Measurements from ENCODE around the gene FAM210B.
"Not testable (repeated sequence)": the region's sequence is repeated elsewhere in the genome, so short reads cannot be mapped to it uniquely, and the experiment has no call there.

DNA sequence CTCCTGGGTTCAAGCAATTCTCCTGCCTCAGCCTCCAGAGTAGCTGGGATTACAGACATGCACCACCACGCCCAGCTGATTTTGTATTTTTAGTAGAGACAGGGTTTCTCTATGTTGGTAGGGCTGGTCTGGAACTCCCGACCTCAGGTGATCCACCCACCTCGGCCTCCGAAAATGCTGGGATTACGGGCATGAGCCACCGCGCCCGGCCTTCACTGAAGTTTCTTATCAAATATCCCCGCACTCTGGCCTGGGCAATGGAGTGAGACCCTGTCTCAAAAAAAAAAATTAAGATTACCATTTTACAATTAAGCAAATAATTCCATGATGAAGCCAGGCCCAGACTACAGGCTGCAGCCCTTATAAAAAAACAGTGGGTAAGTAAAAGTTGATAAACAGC, 31.6 kb downstream of the FAM210B start:
- TF ChIP-seq, protein P1, sequence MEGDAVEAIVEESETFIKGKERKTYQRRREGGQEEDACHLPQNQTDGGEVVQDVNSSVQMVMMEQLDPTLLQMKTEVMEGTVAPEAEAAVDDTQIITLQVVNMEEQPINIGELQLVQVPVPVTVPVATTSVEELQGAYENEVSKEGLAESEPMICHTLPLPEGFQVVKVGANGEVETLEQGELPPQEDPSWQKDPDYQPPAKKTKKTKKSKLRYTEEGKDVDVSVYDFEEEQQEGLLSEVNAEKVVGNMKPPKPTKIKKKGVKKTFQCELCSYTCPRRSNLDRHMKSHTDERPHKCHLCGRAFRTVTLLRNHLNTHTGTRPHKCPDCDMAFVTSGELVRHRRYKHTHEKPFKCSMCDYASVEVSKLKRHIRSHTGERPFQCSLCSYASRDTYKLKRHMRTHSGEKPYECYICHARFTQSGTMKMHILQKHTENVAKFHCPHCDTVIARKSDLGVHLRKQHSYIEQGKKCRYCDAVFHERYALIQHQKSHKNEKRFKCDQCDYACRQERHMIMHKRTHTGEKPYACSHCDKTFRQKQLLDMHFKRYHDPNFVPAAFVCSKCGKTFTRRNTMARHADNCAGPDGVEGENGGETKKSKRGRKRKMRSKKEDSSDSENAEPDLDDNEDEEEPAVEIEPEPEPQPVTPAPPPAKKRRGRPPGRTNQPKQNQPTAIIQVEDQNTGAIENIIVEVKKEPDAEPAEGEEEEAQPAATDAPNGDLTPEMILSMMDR (CRISPR knock-in tag; IDR thresholded peaks at IDR 0.05), result not testable (repeated sequence)
- not testable (repeated sequence) for TF ChIP-seq SMAD1 (CRISPR knock-in tag; IDR thresholded peaks at IDR 0.05; ENCODE audit: borderline replicate concordance, low read depth); MAFF (IDR thresholded peaks at IDR 0.05; ENCODE audit: low read depth, low read length); GLI4 (CRISPR knock-in tag; IDR thresholded peaks at IDR 0.05; ENCODE audit: borderline replicate concordance); YEATS4 (CRISPR knock-in tag; IDR thresholded peaks at IDR 0.05; ENCODE audit: borderline replicate concordance); EP300 (IDR thresholded peaks at IDR 0.05; ENCODE audit: low read depth in 2 of 2, low read length in 2 of 2); EP300 (CRISPR knock-in tag; IDR thresholded peaks at IDR 0.05; ENCODE audit: borderline replicate concordance); SYNCRIP (IDR thresholded peaks at IDR 0.05; ENCODE audit: insufficient read depth, low read depth, low read length); ZFP36 (IDR thresholded peaks at IDR 0.05; ENCODE audit: borderline replicate concordance, low read depth, low read length, partially characterized antibody); POLR2A (IDR thresholded peaks at IDR 0.05; ENCODE audit: insufficient read depth in 1 of 2, low read depth in 2 of 2, low read length in 2 of 2); ZBTB3 (CRISPR knock-in tag; IDR thresholded peaks at IDR 0.05; ENCODE audit: borderline replicate concordance, low read depth)
- TF ChIP-seq, protein P2, sequence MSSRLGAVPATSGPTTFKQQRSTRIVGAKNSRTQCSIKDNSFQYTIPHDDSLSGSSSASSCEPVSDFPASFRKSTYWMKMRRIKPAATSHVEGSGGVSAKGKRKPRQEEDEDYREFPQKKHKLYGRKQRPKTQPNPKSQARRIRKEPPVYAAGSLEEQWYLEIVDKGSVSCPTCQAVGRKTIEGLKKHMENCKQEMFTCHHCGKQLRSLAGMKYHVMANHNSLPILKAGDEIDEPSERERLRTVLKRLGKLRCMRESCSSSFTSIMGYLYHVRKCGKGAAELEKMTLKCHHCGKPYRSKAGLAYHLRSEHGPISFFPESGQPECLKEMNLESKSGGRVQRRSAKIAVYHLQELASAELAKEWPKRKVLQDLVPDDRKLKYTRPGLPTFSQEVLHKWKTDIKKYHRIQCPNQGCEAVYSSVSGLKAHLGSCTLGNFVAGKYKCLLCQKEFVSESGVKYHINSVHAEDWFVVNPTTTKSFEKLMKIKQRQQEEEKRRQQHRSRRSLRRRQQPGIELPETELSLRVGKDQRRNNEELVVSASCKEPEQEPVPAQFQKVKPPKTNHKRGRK (CRISPR knock-in tag; IDR thresholded peaks at IDR 0.05), result not testable (repeated sequence)
- TF ChIP-seq, protein P3, sequence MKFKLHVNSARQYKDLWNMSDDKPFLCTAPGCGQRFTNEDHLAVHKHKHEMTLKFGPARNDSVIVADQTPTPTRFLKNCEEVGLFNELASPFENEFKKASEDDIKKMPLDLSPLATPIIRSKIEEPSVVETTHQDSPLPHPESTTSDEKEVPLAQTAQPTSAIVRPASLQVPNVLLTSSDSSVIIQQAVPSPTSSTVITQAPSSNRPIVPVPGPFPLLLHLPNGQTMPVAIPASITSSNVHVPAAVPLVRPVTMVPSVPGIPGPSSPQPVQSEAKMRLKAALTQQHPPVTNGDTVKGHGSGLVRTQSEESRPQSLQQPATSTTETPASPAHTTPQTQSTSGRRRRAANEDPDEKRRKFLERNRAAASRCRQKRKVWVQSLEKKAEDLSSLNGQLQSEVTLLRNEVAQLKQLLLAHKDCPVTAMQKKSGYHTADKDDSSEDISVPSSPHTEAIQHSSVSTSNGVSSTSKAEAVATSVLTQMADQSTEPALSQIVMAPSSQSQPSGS (CRISPR knock-in tag; IDR thresholded peaks at IDR 0.05), result not testable (repeated sequence)
- TF ChIP-seq, protein P4, sequence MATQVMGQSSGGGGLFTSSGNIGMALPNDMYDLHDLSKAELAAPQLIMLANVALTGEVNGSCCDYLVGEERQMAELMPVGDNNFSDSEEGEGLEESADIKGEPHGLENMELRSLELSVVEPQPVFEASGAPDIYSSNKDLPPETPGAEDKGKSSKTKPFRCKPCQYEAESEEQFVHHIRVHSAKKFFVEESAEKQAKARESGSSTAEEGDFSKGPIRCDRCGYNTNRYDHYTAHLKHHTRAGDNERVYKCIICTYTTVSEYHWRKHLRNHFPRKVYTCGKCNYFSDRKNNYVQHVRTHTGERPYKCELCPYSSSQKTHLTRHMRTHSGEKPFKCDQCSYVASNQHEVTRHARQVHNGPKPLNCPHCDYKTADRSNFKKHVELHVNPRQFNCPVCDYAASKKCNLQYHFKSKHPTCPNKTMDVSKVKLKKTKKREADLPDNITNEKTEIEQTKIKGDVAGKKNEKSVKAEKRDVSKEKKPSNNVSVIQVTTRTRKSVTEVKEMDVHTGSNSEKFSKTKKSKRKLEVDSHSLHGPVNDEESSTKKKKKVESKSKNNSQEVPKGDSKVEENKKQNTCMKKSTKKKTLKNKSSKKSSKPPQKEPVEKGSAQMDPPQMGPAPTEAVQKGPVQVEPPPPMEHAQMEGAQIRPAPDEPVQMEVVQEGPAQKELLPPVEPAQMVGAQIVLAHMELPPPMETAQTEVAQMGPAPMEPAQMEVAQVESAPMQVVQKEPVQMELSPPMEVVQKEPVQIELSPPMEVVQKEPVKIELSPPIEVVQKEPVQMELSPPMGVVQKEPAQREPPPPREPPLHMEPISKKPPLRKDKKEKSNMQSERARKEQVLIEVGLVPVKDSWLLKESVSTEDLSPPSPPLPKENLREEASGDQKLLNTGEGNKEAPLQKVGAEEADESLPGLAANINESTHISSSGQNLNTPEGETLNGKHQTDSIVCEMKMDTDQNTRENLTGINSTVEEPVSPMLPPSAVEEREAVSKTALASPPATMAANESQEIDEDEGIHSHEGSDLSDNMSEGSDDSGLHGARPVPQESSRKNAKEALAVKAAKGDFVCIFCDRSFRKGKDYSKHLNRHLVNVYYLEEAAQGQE (IDR thresholded peaks at IDR 0.05; ENCODE audit: borderline replicate concordance in 1 of 2, low read depth in 1 of 2, low read length in 2 of 2), result not testable (repeated sequence)
- TF ChIP-seq, protein P5, sequence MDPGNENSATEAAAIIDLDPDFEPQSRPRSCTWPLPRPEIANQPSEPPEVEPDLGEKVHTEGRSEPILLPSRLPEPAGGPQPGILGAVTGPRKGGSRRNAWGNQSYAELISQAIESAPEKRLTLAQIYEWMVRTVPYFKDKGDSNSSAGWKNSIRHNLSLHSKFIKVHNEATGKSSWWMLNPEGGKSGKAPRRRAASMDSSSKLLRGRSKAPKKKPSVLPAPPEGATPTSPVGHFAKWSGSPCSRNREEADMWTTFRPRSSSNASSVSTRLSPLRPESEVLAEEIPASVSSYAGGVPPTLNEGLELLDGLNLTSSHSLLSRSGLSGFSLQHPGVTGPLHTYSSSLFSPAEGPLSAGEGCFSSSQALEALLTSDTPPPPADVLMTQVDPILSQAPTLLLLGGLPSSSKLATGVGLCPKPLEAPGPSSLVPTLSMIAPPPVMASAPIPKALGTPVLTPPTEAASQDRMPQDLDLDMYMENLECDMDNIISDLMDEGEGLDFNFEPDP (CRISPR knock-in tag; conservative IDR thresholded peaks at IDR 0.05), result not testable (repeated sequence)
